ENCODE measurements around the gene LLGL1. TPM values are rescaled to one million over a fixed set of nuclear protein-coding genes. Genes with fewer than 3 reads are reported as not detected.
A peak's percentile ranks its signal among the peaks of the same experiment; 100 is the strongest.

Gene LLGL1
- total RNA-seq, 2 donors from 2014 or later, result 66.3 to 69.3 TPM

GRCh38 chr17:18261146-18261515, 35.7 kb downstream of the LLGL1 start:
- peak; percentile 81 for DNase-seq

GRCh38 chr17:18261659-18262058, 36.2 kb downstream of the LLGL1 start:
- peak overlapping the region; percentile 72 for H3K27ac Mint-ChIP-seq
- WGBS, 2 experiments (ENCODE audit: insufficient coverage in 1 of 2, insufficient read length in 1 of 2), result 94% methylated on average over 2 to 3 of the region's 3 CpGs

More at GRCh38 chr17:18261146-18261515, 35.7 kb downstream of the LLGL1 start:
- peak overlapping the region; percentile 90 for H3K4me3 ChIP-seq (ENCODE audit: low read length)
- TF ChIP-seq CTCF (conservative IDR thresholded peaks at IDR 0.05), result no peak
- no peaks in the 10 kb centered on the region for H3K27me3 ChIP-seq (ENCODE audit: control insufficient read depth, insufficient read depth, low read length, poor library complexity, severe bottlenecking)
- H3K9me3 Mint-ChIP-seq, result no peaks in the 10 kb centered on the region
- no peaks in the 10 kb centered on the region for H3K9me3 ChIP-seq (ENCODE audit: control insufficient read depth, low read length)
- H3K36me3 ChIP-seq (ENCODE audit: control insufficient read depth, insufficient read depth, low read length), result peaks cover 31% of the 10 kb centered on the region
- peaks cover 14% of the 10 kb centered on the region for H3K4me1 ChIP-seq (ENCODE audit: control insufficient read depth, insufficient read depth, low read length)
- 11 to 14% methylated on average over 13 to 16 of the region's 16 CpGs for WGBS, 2 experiments (ENCODE audit: insufficient coverage in 1 of 2, insufficient read length in 1 of 2)
- H3K27me3 Mint-ChIP-seq (ENCODE audit: insufficient read depth), result no peaks in the 10 kb centered on the region
- peaks cover 18% of the 10 kb centered on the region for H3K36me3 Mint-ChIP-seq (ENCODE audit: low read depth)
- peak overlapping the region; percentile 92 for H3K27ac Mint-ChIP-seq
- H3K4me3 Mint-ChIP-seq, result peak overlapping the region; percentile 92
- no peak overlapping the region for H3K27ac ChIP-seq (ENCODE audit: low read depth, low read length)
- peaks cover 22% of the 10 kb centered on the region for H3K4me1 Mint-ChIP-seq
- H3K9ac ChIP-seq (ENCODE audit: extremely low read depth, low read length, poor library complexity, severe bottlenecking), result peak overlapping the region; percentile 97

GRCh38 chr17:18262111-18262510, 36.7 kb downstream of the LLGL1 start:
- Histone ChIP-seq H3K27ac (ENCODE audit: low read depth, low read length) (no peak overlapping the region), H3K9me3 (ENCODE audit: control insufficient read depth, low read length) (no peaks in the 10 kb centered on the region), H3K4me3 (ENCODE audit: low read length) (peak overlapping the region; percentile 90), H3K9ac (ENCODE audit: extremely low read depth, low read length, poor library complexity, severe bottlenecking) (no peak overlapping the region), H3K4me1 (ENCODE audit: control insufficient read depth, insufficient read depth, low read length) (peaks cover 9% of the 10 kb centered on the region), H3K36me3 (ENCODE audit: control insufficient read depth, insufficient read depth, low read length) (peaks cover 28% of the 10 kb centered on the region), H3K27me3 (ENCODE audit: control insufficient read depth, insufficient read depth, low read length, poor library complexity, severe bottlenecking) (no peaks in the 10 kb centered on the region)
- H3K4me1 Mint-ChIP-seq, result peaks cover 20% of the 10 kb centered on the region
- H3K27ac Mint-ChIP-seq, result no peak overlapping the region
- 98% methylated on average over 2 of the region's 2 CpGs; no CpG with 5 or more reads in 1 of the 2 experiments for WGBS, 2 experiments (ENCODE audit: insufficient coverage in 1 of 2, insufficient read length in 1 of 2)
- peak overlapping the region; percentile 92 for H3K4me3 Mint-ChIP-seq
- H3K9me3 Mint-ChIP-seq, result no peaks in the 10 kb centered on the region
- H3K36me3 Mint-ChIP-seq (ENCODE audit: low read depth), result peaks cover 12% of the 10 kb centered on the region
- DNase-seq, result no peak
- no peak for TF ChIP-seq CTCF (conservative IDR thresholded peaks at IDR 0.05)
- H3K27me3 Mint-ChIP-seq (ENCODE audit: insufficient read depth), result no peaks in the 10 kb centered on the region

More at GRCh38 chr17:18261659-18262058, 36.2 kb downstream of the LLGL1 start:
- no peak overlapping the region for H3K27ac ChIP-seq (ENCODE audit: low read depth, low read length)
- peaks cover 14% of the 10 kb centered on the region for H3K4me1 ChIP-seq (ENCODE audit: control insufficient read depth, insufficient read depth, low read length)
- no peaks in the 10 kb centered on the region for H3K27me3 ChIP-seq (ENCODE audit: control insufficient read depth, insufficient read depth, low read length, poor library complexity, severe bottlenecking)
- H3K9me3 Mint-ChIP-seq, result no peaks in the 10 kb centered on the region
- H3K4me1 Mint-ChIP-seq, result peaks cover 22% of the 10 kb centered on the region
- H3K9ac ChIP-seq (ENCODE audit: extremely low read depth, low read length, poor library complexity, severe bottlenecking), result peak overlapping the region; percentile 97
- peak overlapping the region; percentile 90 for H3K4me3 ChIP-seq (ENCODE audit: low read length)
- DNase-seq, result no peak
- peaks cover 14% of the 10 kb centered on the region for H3K36me3 Mint-ChIP-seq (ENCODE audit: low read depth)
- peaks cover 27% of the 10 kb centered on the region for H3K36me3 ChIP-seq (ENCODE audit: control insufficient read depth, insufficient read depth, low read length)
- peak overlapping the region; percentile 92 for H3K4me3 Mint-ChIP-seq
- TF ChIP-seq CTCF (conservative IDR thresholded peaks at IDR 0.05), result no peak
- no peaks in the 10 kb centered on the region for H3K9me3 ChIP-seq (ENCODE audit: control insufficient read depth, low read length)
- H3K27me3 Mint-ChIP-seq (ENCODE audit: insufficient read depth), result no peaks in the 10 kb centered on the region

Measured in endodermal cell (in vitro differentiated cells).